Fibroblast of peridontal ligament (primary cell): ENCODE data around the gene EXOG.
"Not testable (repeated sequence)": the region's sequence is repeated elsewhere in the genome, so short reads cannot be mapped to it uniquely, and the experiment has no call there.

Source experiments
- DNase-seq: peaks from one replicate; pipeline ENCODE4 v3.0.0-alpha.2; 2010; ENCODE audit errors: extremely low read depth

EXOG gene

GRCh38 chr3:38563886-38564270, 67.7 kb downstream of the EXOG start:
- no peak for DNase-seq

- no peak for DNase-seq
These were observed 68.6 kb downstream of the EXOG start for GRCh38 chr3:38564631-38565338.

GRCh38 chr3:38565339-38566214, 69.4 kb downstream of the EXOG start:
- DNase-seq, result no peak

GRCh38 chr3:38566215-38566528, 70.0 kb downstream of the EXOG start:
- no peak for DNase-seq

- not testable (repeated sequence) for DNase-seq
These were observed 70.7 kb downstream of the EXOG start for GRCh38 chr3:38566794-38567193.

GRCh38 chr3:38567498-38567897, 71.4 kb downstream of the EXOG start:
- no peak for DNase-seq

GRCh38 chr3:38573111-38573510, 77.0 kb downstream of the EXOG start:
- DNase-seq, result no peak

- DNase-seq, result no peak
These were observed 77.4 kb downstream of the EXOG start for GRCh38 chr3:38573556-38573955.

GRCh38 chr3:38574411-38575278, 78.5 kb downstream of the EXOG start:
- no peak for DNase-seq

GRCh38 chr3:38575279-38575843, 79.2 kb downstream of the EXOG start:
- DNase-seq, result no peak
